LNCaP clone FGC (cell line): ENCODE measurements around the gene PPY.

ENCODE experiments used
- DNase-seq: peaks from one replicate; pipeline ENCODE4 v3.0.0-alpha.2; 2011; ENCODE audit warnings: low read depth
- H3K4me3 ChIP-seq: 2 replicates; pipeline ENCODE4 v1.5.1; 2011; ENCODE audit warnings: mild to moderate bottlenecking, low read depth, low read length, control low read depth
- TF ChIP-seq, protein P1 (sequence below): IDR thresholded peaks from 2 replicates; pipeline ENCODE4 v1.5.1; 2012; ENCODE audit warnings: mild to moderate bottlenecking; ENCODE audit not compliant: control insufficient read depth, insufficient read depth; ENCODE audit errors: extremely low read depth

The PPY gene

DNA sequence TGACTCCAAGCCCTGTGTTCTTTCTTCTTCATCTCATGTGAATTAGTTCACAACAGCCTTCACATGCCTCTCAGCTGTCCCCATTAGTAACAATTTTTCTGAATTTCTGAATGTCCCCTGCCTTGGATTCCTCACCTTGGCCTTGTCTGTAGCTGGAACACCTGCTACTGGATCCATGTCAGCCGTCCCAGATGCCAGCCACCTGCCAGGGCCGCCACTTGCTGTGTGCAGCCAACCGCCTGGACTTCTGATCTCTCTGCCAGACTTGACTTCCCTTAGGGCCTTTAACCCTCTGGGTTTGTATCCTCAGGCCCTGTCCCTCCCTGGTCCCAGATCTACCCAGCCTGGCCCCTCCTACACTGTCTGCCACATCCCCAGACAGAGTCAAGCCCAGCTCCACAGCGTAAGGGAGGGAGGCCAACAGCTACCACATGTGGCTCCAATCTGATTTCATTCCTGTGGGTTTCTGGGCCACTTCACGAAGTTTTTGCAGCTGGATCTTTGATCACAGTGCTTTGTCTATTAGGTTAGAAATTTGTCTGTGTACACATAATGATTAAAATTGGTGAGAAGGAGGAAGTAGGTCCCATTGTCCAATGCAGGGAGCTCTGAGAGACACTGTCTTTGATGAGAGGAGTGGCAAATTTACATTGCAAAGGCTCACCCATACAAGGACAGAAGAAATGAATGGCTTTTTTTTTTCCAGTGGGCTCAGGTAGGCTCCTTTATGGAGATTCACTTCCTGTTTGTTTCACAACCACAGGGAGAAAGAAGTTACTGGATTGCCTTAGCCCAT is 50.2 kb downstream of the PPY start:
- no peak for DNase-seq
- no peak overlapping the region for H3K4me3 ChIP-seq
- TF ChIP-seq, protein P1, sequence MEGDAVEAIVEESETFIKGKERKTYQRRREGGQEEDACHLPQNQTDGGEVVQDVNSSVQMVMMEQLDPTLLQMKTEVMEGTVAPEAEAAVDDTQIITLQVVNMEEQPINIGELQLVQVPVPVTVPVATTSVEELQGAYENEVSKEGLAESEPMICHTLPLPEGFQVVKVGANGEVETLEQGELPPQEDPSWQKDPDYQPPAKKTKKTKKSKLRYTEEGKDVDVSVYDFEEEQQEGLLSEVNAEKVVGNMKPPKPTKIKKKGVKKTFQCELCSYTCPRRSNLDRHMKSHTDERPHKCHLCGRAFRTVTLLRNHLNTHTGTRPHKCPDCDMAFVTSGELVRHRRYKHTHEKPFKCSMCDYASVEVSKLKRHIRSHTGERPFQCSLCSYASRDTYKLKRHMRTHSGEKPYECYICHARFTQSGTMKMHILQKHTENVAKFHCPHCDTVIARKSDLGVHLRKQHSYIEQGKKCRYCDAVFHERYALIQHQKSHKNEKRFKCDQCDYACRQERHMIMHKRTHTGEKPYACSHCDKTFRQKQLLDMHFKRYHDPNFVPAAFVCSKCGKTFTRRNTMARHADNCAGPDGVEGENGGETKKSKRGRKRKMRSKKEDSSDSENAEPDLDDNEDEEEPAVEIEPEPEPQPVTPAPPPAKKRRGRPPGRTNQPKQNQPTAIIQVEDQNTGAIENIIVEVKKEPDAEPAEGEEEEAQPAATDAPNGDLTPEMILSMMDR: no peak
